DOHH2 (cell line): Measurements from ENCODE around the gene AKAP13.

ENCODE experiments used
- H3F3A ChIP-seq: fragments of 200-600 bp; sonication (generic), shearing (Covaris generic); 2 replicates; pipeline ENCODE4 v1.6.0; 2016; ENCODE audit warnings: antibody characterized with exemption, mild to moderate bottlenecking; ENCODE audit not compliant: control insufficient read depth, insufficient read depth
- H3K27ac ChIP-seq: fragments of 200-600 bp; sonication (generic); 2 replicates; pipeline ENCODE4 v1.5.1; 2014; ENCODE audit warnings: low read depth, mild to moderate bottlenecking, low read length, moderate library complexity
- H3K27me3 ChIP-seq: fragments of 200-600 bp; sonication (generic); 2 replicates; pipeline ENCODE4 v1.6.1; 2014; ENCODE audit warnings: mild to moderate bottlenecking, low read length, mixed read lengths; ENCODE audit not compliant: control insufficient read depth
- H3K36me3 ChIP-seq: fragments of 200-600 bp; sonication (generic); 2 replicates; pipeline ENCODE4 v1.6.1; 2014; ENCODE audit warnings: mild to moderate bottlenecking, low read length, moderate library complexity, mixed read lengths; ENCODE audit not compliant: control insufficient read depth
- H3K4me1 ChIP-seq: fragments of 200-600 bp; sonication (generic); 2 replicates; pipeline ENCODE4 v1.6.1; 2014; ENCODE audit warnings: mild to moderate bottlenecking, low read length, mixed read lengths; ENCODE audit not compliant: control insufficient read depth
- H3K4me2 ChIP-seq: fragments of 200-600 bp; sonication (generic); 2 replicates; pipeline ENCODE4 v1.6.0; 2014; ENCODE audit warnings: mild to moderate bottlenecking, low read length, moderate library complexity
- H3K4me3 ChIP-seq: fragments of 200-600 bp; sonication (generic); 2 replicates; pipeline ENCODE4 v1.5.1; 2014; ENCODE audit warnings: mild to moderate bottlenecking, low read length, mixed read lengths
- H3K79me2 ChIP-seq: fragments of 200-600 bp; sonication (generic); 2 replicates; pipeline ENCODE4 v1.6.1; 2014; ENCODE audit warnings: mild to moderate bottlenecking, low read length, mixed read lengths; ENCODE audit not compliant: control insufficient read depth
- H3K9me2 ChIP-seq: fragments of 200-600 bp; sonication (generic); replicated peaks from 2 replicates; pipeline ENCODE4 v1.6.1; 2014; ENCODE audit warnings: mild to moderate bottlenecking, low read length, mixed read lengths; ENCODE audit not compliant: control insufficient read depth
- H3K9me3 ChIP-seq: fragments of 200-600 bp; sonication (generic); 2 replicates; pipeline ENCODE4 v1.6.1; 2014; ENCODE audit warnings: antibody characterized with exemption, low read length, mixed read lengths; ENCODE audit not compliant: control insufficient read depth, insufficient read depth
- H4K20me1 ChIP-seq: fragments of 200-600 bp; sonication (generic); 2 replicates; pipeline ENCODE4 v1.6.0; 2014; ENCODE audit warnings: low read depth, mild to moderate bottlenecking, antibody characterized with exemption, low read length, moderate library complexity; ENCODE audit not compliant: control insufficient read depth, insufficient read depth
- CTCF ChIP-seq: fragments of 200-600 bp; sonication (generic); IDR thresholded peaks from one replicate; pipeline ENCODE4 v1.5.1; 2014; ENCODE audit warnings: antibody characterized with exemption, mild to moderate bottlenecking, low read depth, low read length; ENCODE audit not compliant: poor library complexity, severe bottlenecking
- EZH2phosphoT487 ChIP-seq: fragments of 200-600 bp; sonication (generic); IDR thresholded peaks from 2 replicates; pipeline ENCODE4 v1.6.1; 2017; ENCODE audit warnings: borderline replicate concordance, mild to moderate bottlenecking, antibody characterized with exemption, low read length, moderate library complexity, mixed read lengths

The AKAP13 gene

GRCh38 chr15:85333132-85333831 lies 47.1 kb upstream of the AKAP13 start:
- H3F3A ChIP-seq: peaks cover 21% of the 10 kb centered on the region
- H3K9me3 ChIP-seq: no peaks in the 10 kb centered on the region
- no peak for TF ChIP-seq CTCF
- TF ChIP-seq EZH2phosphoT487: no peak
- H3K27me3 ChIP-seq: no peaks in the 10 kb centered on the region
- peaks cover 6% of the 10 kb centered on the region; the same call in 1 of the 2 replicates for H3K36me3 ChIP-seq
- H3K4me2 ChIP-seq: no peak overlapping the region
- peaks cover 39% of the 10 kb centered on the region for H3K4me1 ChIP-seq
- H4K20me1 ChIP-seq: no peaks in the 10 kb centered on the region
- peaks cover 6% of the 10 kb centered on the region for H3K79me2 ChIP-seq
- H3K4me3 ChIP-seq: no peak overlapping the region
- H3K27ac ChIP-seq: no peak overlapping the region
- no peaks in the 10 kb centered on the region for H3K9me2 ChIP-seq

- no peak overlapping the region for H3K27ac ChIP-seq
- H3K27me3 ChIP-seq: no peaks in the 10 kb centered on the region
- no peaks in the 10 kb centered on the region for H4K20me1 ChIP-seq
- H3K36me3 ChIP-seq: peaks cover 6% of the 10 kb centered on the region; the same call in 1 of the 2 replicates
- H3K4me3 ChIP-seq: no peak overlapping the region
- H3K9me3 ChIP-seq: no peaks in the 10 kb centered on the region
- peaks cover 31% of the 10 kb centered on the region for H3K4me1 ChIP-seq
- H3F3A ChIP-seq: peaks cover 16% of the 10 kb centered on the region
- H3K79me2 ChIP-seq: 0 out of 2 replicates have a peak, but pooled peaks cover 3% of the 10 kb centered on the region
- H3K4me2 ChIP-seq: no peak overlapping the region
- H3K9me2 ChIP-seq: no peaks in the 10 kb centered on the region
- TF ChIP-seq CTCF: no peak
These were observed 46.2 kb upstream of the AKAP13 start for GRCh38 chr15:85334241-85334640.

- H4K20me1 ChIP-seq: no peaks in the 10 kb centered on the region
- TF ChIP-seq CTCF (no peak), EZH2phosphoT487 (no peak)
These were observed 45.0 kb upstream of the AKAP13 start for GRCh38 chr15:85335193-85335942.

More at GRCh38 chr15:85335193-85335942, 45.0 kb upstream of the AKAP13 start:
- H3F3A ChIP-seq: peaks cover 7% of the 10 kb centered on the region
- H3K4me2 ChIP-seq: no peak overlapping the region
- 0 out of 2 replicates have a peak, but pooled peaks cover 3% of the 10 kb centered on the region for H3K79me2 ChIP-seq
- peaks cover 21% of the 10 kb centered on the region for H3K4me1 ChIP-seq
- no peaks in the 10 kb centered on the region for H3K27me3 ChIP-seq
- no peaks in the 10 kb centered on the region for H3K9me3 ChIP-seq
- H3K9me2 ChIP-seq: no peaks in the 10 kb centered on the region
- H3K36me3 ChIP-seq: peaks cover 3% of the 10 kb centered on the region; the same call in 1 of the 2 replicates
- no peak overlapping the region for H3K27ac ChIP-seq
- no peak overlapping the region for H3K4me3 ChIP-seq
